Inflammatory macrophage treated with lipopolysaccharide for 4 hours (primary cell): Measurements from ENCODE around the gene DLGAP4.
A peak's percentile ranks its signal among the peaks of the same experiment; 100 is the strongest.

Experiments
- DNase-seq: peaks from one replicate; pipeline ENCODE4 v3.0.0-alpha.2; 2020

The DLGAP4 gene

GRCh38 chr20:36334281-36335205 lies 28.4 kb downstream of the DLGAP4 start:
- no peak for DNase-seq

- DNase-seq: no peak
Observed at GRCh38 chr20:36335206-36335870, 29.2 kb downstream of the DLGAP4 start.

- DNase-seq: no peak
Observed at GRCh38 chr20:36336204-36336603, 30.1 kb downstream of the DLGAP4 start.

- DNase-seq: no peak
Observed at GRCh38 chr20:36336954-36337704, 31.0 kb downstream of the DLGAP4 start.

GRCh38 chr20:36337886-36338285 lies 31.7 kb downstream of the DLGAP4 start:
- DNase-seq: no peak

GRCh38 chr20:36339646-36340592 lies 33.8 kb downstream of the DLGAP4 start:
- no peak for DNase-seq

- DNase-seq: no peak
Observed at GRCh38 chr20:36340593-36340990, 34.5 kb downstream of the DLGAP4 start.

GRCh38 chr20:36341331-36342020 lies 35.3 kb downstream of the DLGAP4 start:
- DNase-seq: no peak

GRCh38 chr20:36342331-36343120 lies 36.4 kb downstream of the DLGAP4 start:
- no peak for DNase-seq

- DNase-seq: no peak
Observed at GRCh38 chr20:36343641-36344040, 37.5 kb downstream of the DLGAP4 start.

- peak; percentile 6 for DNase-seq
Observed at GRCh38 chr20:36344517-36345132, 38.5 kb downstream of the DLGAP4 start.

GRCh38 chr20:36346256-36346655 lies 40.1 kb downstream of the DLGAP4 start:
- no peak for DNase-seq

- no peak for DNase-seq
Observed at GRCh38 chr20:36349384-36350170, 43.4 kb downstream of the DLGAP4 start.

- no peak for DNase-seq
Observed at GRCh38 chr20:36350439-36350838, 44.3 kb downstream of the DLGAP4 start.

- no peak for DNase-seq
Observed at GRCh38 chr20:36351937-36352336, 45.8 kb downstream of the DLGAP4 start.

GRCh38 chr20:36352843-36353553 lies 46.9 kb downstream of the DLGAP4 start:
- DNase-seq: no peak

GRCh38 chr20:36353740-36354139 lies 47.6 kb downstream of the DLGAP4 start:
- DNase-seq: no peak

- DNase-seq: no peak
Observed at GRCh38 chr20:36355469-36356171, 49.5 kb downstream of the DLGAP4 start.
